Stimulated activated CD4-positive, alpha-beta T cell treated with anti-CD3 and anti-CD28 coated beads, Interleukin-12 subunit alpha, Interleukin-12 subunit beta, amount 100 ng/mL, for 4 hours (primary cell): ENCODE data around the gene PPP2R1A.

Experiments used
- DNase-seq: peaks from one replicate; pipeline ENCODE4 v3.0.0-alpha.2; 2020

PPP2R1A gene

GRCh38 chr19:52189735-52190486 lies at the start of gene PPP2R1A:
PPP2R1A (plus strand) TSS chr19:52190052; CDS start chr19:52190097, 45 bp downstream.
- DNase-seq = peak; percentile 95

- no peak for DNase-seq
Measured at GRCh38 chr19:52141203-52141602, 48.6 kb upstream of the PPP2R1A start.

- DNase-seq = no peak
Measured at GRCh38 chr19:52142001-52142595, 47.8 kb upstream of the PPP2R1A start.

DNA sequence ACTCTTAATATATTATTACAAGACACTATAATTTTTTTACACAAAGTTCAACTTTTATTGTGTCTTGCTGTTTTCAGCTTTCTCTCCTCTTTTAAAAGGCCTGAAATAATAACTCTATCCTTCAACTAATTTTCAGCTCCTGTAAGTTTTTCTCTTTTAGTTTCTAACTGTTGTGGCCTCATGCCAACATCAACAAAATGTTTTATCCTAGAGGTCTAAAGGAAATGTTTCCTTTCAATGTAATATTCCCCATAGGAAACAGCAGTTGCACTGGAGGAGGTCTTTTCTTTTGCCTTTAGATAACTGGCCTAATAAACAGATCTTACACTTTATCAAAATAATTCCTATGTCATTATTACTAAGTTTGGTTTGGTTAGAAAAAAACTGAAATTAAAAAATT lies 41.6 kb upstream of the PPP2R1A start:
- DNase-seq = no peak

DNA sequence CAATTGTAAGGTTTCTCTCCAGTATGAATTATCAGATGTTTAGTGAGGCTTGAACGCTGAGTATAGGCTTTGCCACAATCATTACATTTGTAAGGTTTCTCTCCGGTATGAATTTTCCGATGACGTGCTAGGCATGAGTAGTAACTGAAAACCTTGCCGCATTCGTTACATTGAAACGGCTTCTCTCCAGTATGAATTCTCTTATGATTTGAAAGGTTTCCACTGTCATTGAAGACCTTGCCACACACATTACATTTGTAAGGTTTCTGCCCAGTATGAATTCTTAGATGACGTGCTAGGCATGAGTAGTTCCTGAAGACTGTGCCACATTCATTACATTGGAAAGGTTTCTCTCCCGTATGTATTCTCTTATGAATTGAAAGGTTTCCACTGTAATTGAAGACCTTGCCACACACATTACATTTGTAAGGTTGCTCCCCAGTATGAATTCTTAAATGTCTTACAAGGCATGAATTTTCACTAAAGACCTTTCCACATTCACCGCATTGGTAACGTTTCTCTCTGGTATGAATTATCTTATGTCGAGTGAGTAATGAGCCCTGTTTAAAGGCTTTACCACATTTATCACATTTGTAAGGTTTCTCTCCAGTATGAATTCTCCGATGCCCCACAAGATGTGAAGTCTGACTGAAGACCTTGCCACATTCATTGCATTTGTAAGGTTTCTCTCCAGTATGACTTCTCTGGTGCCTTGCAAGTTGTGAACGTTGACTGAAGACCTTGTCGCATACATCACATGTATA lies 34.1 kb upstream of the PPP2R1A start:
- no peak for DNase-seq

- no peak for DNase-seq
Measured at GRCh38 chr19:52170304-52170703, 19.5 kb upstream of the PPP2R1A start.

DNA sequence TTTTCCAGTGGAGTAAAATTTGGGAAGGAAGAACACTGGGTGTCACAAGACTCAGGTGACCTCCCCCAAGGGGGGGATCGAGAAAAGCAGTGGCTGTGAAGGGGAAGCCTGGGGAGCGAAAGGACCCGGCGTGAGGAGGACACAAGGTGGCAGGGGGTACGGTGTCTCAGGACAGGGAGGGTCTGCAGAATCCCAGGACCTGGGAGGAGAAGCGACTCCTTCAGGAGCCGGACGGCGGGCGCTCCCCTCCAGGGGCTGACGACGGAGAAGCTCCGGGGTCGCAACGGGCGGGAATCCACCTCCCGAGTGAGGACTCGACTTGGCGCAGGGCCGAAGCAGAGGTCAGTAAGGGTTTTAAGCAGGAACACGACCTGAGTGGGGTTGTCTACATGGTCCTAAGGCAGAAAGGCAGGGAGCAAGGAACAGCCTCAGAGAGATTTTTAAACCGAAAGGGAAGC lies 19.0 kb upstream of the PPP2R1A start:
- no peak for DNase-seq

GRCh38 chr19:52171321-52172169 lies 18.3 kb upstream of the PPP2R1A start, which contains the start of gene ZNF836:
ZNF836 (minus strand) TSS chr19:52171621; CDS start chr19:52168072, 3,549 bp downstream.
- DNase-seq = peak; percentile 89

GRCh38 chr19:52172347-52172746 lies 17.5 kb upstream of the PPP2R1A start:
- no peak for DNase-seq

DNA sequence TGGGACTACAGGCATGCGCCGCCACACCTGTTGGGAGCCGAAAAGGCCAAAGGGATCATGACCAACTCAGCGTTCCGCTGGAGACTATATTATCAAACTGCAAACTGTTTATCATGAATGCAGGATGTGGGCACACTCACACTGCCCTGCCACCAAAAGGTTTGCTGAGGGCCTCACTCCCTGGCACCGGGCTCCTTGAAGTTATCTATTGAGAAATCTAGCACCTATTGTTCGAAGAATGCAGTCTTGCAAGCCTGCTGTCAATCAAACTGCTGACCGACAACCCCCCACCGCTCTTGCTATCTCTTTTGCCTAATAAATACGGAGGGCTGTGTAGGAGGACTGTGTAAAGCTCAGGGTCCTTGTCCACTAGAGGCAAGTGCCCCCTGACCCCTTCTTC lies 13.3 kb upstream of the PPP2R1A start:
- DNase-seq = no peak

- DNase-seq = no peak
Measured at GRCh38 chr19:52187407-52187806, 2.4 kb upstream of the PPP2R1A start.

- peak; percentile 95 for DNase-seq
Measured at GRCh38 chr19:52188822-52189734, 774 bp upstream of the PPP2R1A start.

DNA sequence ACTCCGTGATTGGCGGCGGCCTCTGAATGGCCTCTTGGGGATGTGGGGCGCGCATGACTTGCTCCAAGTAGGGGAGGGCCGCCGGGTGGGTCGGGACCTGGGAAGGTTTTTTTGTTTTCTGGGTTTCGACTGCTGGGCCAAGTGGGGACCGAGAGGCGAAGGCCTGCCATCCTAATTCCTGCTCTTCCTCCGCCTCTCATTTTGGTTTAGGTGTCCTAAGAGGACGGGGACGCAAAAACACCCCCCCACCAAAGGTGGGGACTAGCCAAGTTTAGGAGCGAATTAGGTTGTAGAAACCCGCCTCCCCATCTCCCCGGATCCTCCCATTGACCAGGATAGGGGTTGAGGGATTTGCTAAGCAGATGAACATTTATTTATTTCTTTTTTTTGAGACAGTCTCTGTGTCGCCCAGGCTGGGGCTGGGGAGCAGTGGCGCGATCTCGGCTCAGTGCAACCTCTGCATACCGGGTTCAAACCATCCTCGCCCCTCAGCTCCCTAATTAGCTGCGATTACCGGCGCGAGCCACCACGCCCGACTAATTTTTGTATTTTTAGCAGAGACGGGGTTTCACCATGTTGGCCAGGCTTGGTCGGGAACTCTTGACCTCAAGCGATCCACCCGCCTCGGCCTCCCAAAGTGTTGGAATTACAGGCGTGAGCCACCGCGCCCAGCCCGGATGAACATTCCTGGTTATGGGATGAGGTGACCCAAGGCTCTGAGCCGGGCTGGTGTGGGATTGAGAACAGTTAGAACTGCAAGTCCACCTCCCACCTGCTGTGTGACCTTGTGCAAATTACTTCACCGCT lies 838 bp downstream of the PPP2R1A start:
- no peak for DNase-seq

GRCh38 chr19:52191389-52191788 lies 1.5 kb downstream of the PPP2R1A start:
- DNase-seq = no peak

DNA sequence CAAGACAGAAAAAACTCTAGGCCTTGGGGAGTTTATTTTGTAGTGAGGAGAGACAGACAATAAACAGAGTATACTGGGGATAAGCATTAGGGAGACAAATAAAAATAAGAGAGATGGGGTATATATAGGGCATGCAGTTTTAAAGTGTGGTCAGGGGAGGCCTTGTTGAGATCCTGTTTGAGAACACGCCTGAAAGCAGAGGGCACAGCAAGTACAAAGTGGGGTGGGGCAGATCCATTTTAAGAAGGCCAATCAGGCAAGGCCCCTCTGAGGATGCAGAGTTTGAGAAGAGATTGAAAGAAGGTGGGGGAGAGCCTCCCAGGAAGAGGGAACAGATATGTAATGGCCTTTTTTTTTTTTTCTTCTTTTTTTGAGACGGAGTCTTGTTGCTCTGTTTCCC lies 2.1 kb downstream of the PPP2R1A start:
- DNase-seq = no peak

GRCh38 chr19:52196256-52196967 lies 6.6 kb downstream of the PPP2R1A start:
- no peak for DNase-seq

DNA sequence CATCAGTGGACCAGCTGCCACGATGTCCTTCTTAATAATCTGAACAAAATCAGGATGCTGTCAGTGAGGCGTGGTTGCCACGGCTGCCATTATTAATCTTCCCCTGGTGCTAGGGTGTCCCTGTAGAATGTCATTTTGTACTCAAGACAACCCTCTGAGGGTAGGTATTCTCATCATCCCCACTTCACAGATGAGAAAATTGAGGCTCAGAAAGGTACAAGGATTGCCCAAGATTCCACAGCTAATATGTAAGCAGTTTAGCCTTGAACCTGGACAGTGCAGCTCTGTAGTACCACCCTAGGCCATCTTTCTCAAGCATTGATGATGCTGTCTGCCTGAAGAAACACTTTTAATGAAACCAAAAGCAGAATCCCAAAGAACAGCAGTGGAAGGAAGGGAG lies 8.1 kb downstream of the PPP2R1A start:
- no peak for DNase-seq

DNA sequence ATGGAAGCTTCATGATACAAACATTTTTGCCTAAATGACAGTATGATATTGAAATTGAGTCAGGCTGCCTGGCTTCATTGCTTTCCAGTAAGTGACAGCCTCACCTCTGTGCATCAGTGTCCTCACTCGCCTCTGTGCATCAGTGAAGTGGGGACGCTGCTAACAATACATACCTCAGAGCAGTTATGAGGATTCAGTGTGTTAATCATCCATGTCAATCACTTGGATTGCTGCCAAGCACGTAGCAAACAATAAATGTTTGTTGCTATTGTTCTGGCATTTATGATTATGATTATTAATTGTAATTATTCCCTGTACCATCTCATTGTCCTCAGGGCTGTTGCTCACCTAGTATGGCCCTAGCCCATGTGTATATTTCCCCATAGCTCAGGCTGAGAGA lies 8.8 kb downstream of the PPP2R1A start:
- no peak for DNase-seq

- no peak for DNase-seq
Measured at GRCh38 chr19:52200044-52200443, 10.2 kb downstream of the PPP2R1A start.
